Esophagus squamous epithelium (tissue), 4 donors: ENCODE results near the gene C22orf15.

Experiments used
- CTCF ChIP-seq, 6 experiments: fragments of 450-650 bp in 4 of 6; fragments of 200-600 bp in 2 of 6; sonication (generic) in 2 of 6; IDR thresholded peaks; one replicate each; pipeline ENCODE4 v1.5.1; 2016 to 2019; ENCODE audit warnings: antibody characterized with exemption in 6 of 6, mild to moderate bottlenecking in 4 of 6, moderate library complexity in 4 of 6
- POLR2A ChIP-seq, 4 donors: fragments of 450-650 bp; IDR thresholded peaks; one replicate each; pipeline ENCODE4 v1.6.1; 2017; ENCODE audit warnings: antibody characterized with exemption in 4 of 4, mild to moderate bottlenecking in 4 of 4, moderate library complexity in 3 of 4

- TF ChIP-seq CTCF (IDR thresholded peaks at IDR 0.05) (no peak), POLR2A (IDR thresholded peaks at IDR 0.05) (no peak)
These were observed 48.8 kb upstream of the C22orf15 start for GRCh38 chr22:23713696-23714595.
